MM.1S (cell line): Measurements from ENCODE around the gene ZEB2.
A peak's percentile ranks its signal among the peaks of the same experiment; 100 is the strongest.

ENCODE experiments used
- DNase-seq: peaks from one replicate; pipeline ENCODE4 v3.0.0-alpha.2; 2015
- H2AFZ ChIP-seq: fragments of 300-600 bp; sonication (generic); 2 replicates; pipeline ENCODE4 v1.6.0; 2016; ENCODE audit warnings: antibody characterized with exemption, low read length
- H3F3A ChIP-seq: fragments of 300-600 bp; sonication (generic); 2 replicates; pipeline ENCODE4 v1.6.1; 2016; ENCODE audit warnings: mild to moderate bottlenecking, antibody characterized with exemption, low read length, moderate library complexity, mixed read lengths; ENCODE audit not compliant: insufficient read depth
- H3K27ac ChIP-seq: fragments of 300-600 bp; sonication (generic); 2 replicates; pipeline ENCODE4 v1.5.1; 2016; ENCODE audit warnings: mild to moderate bottlenecking, low read length
- H3K27me3 ChIP-seq: fragments of 300-600 bp; sonication (generic); replicated peaks from 2 replicates; pipeline ENCODE4 v1.6.0; 2016; ENCODE audit warnings: low read length; ENCODE audit not compliant: insufficient read depth
- H3K36me3 ChIP-seq: fragments of 300-600 bp; sonication (generic); replicated peaks from 2 replicates; pipeline ENCODE4 v1.6.1; 2016; ENCODE audit warnings: mild to moderate bottlenecking, low read length, mixed read lengths; ENCODE audit not compliant: insufficient read depth
- H3K4me1 ChIP-seq: fragments of 300-600 bp; sonication (generic); 2 replicates; pipeline ENCODE4 v1.6.1; 2016; ENCODE audit warnings: low read length, mixed read lengths
- H3K4me2 ChIP-seq: fragments of 300-600 bp; sonication (generic); 2 replicates; pipeline ENCODE4 v1.6.0; 2016; ENCODE audit warnings: low read depth, low read length
- H3K4me3 ChIP-seq: fragments of 300-600 bp; sonication (generic); 2 replicates; pipeline ENCODE4 v1.5.1; 2016; ENCODE audit warnings: low read length, mixed read lengths
- H3K79me2 ChIP-seq: fragments of 300-600 bp; sonication (generic); 2 replicates; pipeline ENCODE4 v1.6.1; 2016; ENCODE audit warnings: mixed run types, low read length, mixed read lengths
- H3K9ac ChIP-seq: fragments of 300-600 bp; sonication (generic); 2 replicates; pipeline ENCODE4 v1.6.1; 2016; ENCODE audit warnings: low read length, mixed read lengths
- H3K9me2 ChIP-seq: fragments of 300-600 bp; sonication (generic); replicated peaks from 2 replicates; pipeline ENCODE4 v1.6.1; 2016; ENCODE audit warnings: mild to moderate bottlenecking, low read length, mixed read lengths; ENCODE audit not compliant: insufficient read depth
- H3K9me3 ChIP-seq: fragments of 300-600 bp; sonication (generic); replicated peaks from 2 replicates; pipeline ENCODE4 v1.6.1; 2016; ENCODE audit warnings: mild to moderate bottlenecking, low read length, mixed read lengths; ENCODE audit not compliant: insufficient read depth
- H4K20me1 ChIP-seq: fragments of 300-600 bp; sonication (generic); 2 replicates; pipeline ENCODE4 v1.6.1; 2016; ENCODE audit warnings: mild to moderate bottlenecking, low read length, moderate library complexity, mixed read lengths; ENCODE audit not compliant: insufficient read depth
- EZH2 ChIP-seq: fragments of 300-600 bp; sonication (generic); optimal IDR thresholded peaks from 2 replicates; pipeline ENCODE3; 2017; ENCODE audit warnings: low read depth, mild to moderate bottlenecking, antibody characterized with exemption, low read length, mixed read lengths
- EZH2phosphoT487 ChIP-seq: fragments of 300-600 bp; sonication (generic); IDR thresholded peaks from 2 replicates; pipeline ENCODE4 v1.6.1; 2018; ENCODE audit warnings: antibody characterized with exemption, low read length
- TF ChIP-seq, protein P1 (sequence below): fragments of 300-600 bp; sonication (generic); IDR thresholded peaks from 2 replicates; pipeline ENCODE4 v1.5.1; 2016; ENCODE audit warnings: antibody characterized with exemption, low read length, mixed read lengths

ZEB2 gene

DNA sequence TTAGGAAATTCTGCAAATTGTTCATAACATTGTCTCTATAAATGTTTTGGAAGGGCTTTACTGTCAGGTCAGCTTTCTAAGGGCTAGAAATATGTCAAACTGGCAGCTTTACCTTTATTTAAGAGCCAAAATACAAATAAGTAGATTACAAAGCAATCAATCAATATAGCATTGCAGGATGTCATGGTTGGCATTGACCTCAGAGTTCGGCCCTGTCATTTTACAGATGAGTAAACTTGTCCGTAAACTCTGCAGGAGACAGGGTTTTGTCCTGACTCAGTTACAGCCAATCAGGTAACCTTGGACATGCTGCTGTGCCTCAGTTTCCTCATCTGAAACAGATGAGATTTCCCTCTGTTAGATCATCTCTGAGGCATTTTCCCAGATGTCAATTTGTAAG lies 25.9 kb upstream of the ZEB2 start:
- H2AFZ ChIP-seq = no peak overlapping the region
- no peak overlapping the region for H3K4me2 ChIP-seq
- no peak for DNase-seq
- peaks cover 10% of the 10 kb centered on the region for H3K4me1 ChIP-seq
- H4K20me1 ChIP-seq = no peaks in the 10 kb centered on the region
- no peaks in the 10 kb centered on the region for H3K36me3 ChIP-seq
- H3K9me3 ChIP-seq = no peaks in the 10 kb centered on the region
- no peaks in the 10 kb centered on the region for H3K9me2 ChIP-seq
- H3K27me3 ChIP-seq = no peaks in the 10 kb centered on the region
- H3K79me2 ChIP-seq = no peaks in the 10 kb centered on the region
- H3K4me3 ChIP-seq = no peak overlapping the region
- H3K9ac ChIP-seq = no peak overlapping the region
- no peaks in the 10 kb centered on the region for H3F3A ChIP-seq
- TF ChIP-seq EZH2 (no peak), EZH2phosphoT487 (no peak)
- TF ChIP-seq, protein P1, sequence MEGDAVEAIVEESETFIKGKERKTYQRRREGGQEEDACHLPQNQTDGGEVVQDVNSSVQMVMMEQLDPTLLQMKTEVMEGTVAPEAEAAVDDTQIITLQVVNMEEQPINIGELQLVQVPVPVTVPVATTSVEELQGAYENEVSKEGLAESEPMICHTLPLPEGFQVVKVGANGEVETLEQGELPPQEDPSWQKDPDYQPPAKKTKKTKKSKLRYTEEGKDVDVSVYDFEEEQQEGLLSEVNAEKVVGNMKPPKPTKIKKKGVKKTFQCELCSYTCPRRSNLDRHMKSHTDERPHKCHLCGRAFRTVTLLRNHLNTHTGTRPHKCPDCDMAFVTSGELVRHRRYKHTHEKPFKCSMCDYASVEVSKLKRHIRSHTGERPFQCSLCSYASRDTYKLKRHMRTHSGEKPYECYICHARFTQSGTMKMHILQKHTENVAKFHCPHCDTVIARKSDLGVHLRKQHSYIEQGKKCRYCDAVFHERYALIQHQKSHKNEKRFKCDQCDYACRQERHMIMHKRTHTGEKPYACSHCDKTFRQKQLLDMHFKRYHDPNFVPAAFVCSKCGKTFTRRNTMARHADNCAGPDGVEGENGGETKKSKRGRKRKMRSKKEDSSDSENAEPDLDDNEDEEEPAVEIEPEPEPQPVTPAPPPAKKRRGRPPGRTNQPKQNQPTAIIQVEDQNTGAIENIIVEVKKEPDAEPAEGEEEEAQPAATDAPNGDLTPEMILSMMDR = no peak
- H3K27ac ChIP-seq = no peak overlapping the region

DNA sequence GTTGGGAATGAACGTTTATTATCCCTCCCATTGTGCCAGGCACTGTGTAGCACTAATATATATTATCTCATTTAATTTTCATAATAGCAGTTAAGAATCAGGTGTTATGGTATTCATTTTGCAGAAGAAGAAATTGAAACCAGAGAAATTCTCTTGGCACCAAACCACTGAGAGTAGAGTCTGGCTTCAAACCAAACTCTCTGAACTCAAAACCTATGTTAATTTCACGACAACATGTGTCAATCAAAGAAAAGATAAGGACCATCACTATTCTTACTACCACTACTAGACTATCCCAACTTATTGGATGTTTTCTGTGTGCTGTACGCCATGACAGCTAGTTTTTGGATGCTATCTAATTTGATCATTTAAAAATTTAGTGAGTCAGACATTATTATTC lies 24.1 kb upstream of the ZEB2 start:
- H3K27me3 ChIP-seq = no peaks in the 10 kb centered on the region
- peak; percentile 23 for DNase-seq
- no peaks in the 10 kb centered on the region for H3K9me3 ChIP-seq
- H3K4me2 ChIP-seq = no peak overlapping the region
- H3K27ac ChIP-seq = no peak overlapping the region
- peaks cover 10% of the 10 kb centered on the region for H3K4me1 ChIP-seq
- no peaks in the 10 kb centered on the region for H4K20me1 ChIP-seq
- H3K79me2 ChIP-seq = no peaks in the 10 kb centered on the region
- no peak overlapping the region for H3K9ac ChIP-seq
- no peaks in the 10 kb centered on the region for H3K36me3 ChIP-seq
- no peaks in the 10 kb centered on the region for H3F3A ChIP-seq
- TF ChIP-seq, protein P1 = no peak
- no peak for TF ChIP-seq EZH2
- no peak for TF ChIP-seq EZH2phosphoT487
- H3K9me2 ChIP-seq = no peaks in the 10 kb centered on the region
- no peak overlapping the region for H2AFZ ChIP-seq
- H3K4me3 ChIP-seq = no peak overlapping the region

DNA sequence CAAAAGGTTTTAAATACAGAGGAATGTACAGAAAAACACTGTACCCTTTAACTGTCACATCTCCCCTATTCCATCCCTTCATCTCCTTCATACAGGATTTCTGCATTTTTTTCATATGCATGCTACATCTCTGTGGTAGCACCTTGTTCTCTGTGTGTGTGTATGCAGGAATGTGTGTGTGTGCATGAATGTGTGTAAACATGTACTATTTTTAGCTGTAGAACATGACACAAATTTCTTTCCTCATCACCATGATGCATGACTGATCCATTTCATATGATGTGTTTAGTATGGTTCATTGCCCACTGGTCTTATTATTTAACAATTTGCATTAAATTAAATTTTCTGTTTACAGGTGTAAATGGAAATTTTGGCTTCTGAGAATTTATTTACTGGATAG lies 21.5 kb upstream of the ZEB2 start:
- H4K20me1 ChIP-seq = no peaks in the 10 kb centered on the region
- no peak overlapping the region for H3K4me2 ChIP-seq
- no peak for DNase-seq
- no peaks in the 10 kb centered on the region for H3K36me3 ChIP-seq
- H3K9me2 ChIP-seq = no peaks in the 10 kb centered on the region
- no peak overlapping the region for H3K4me3 ChIP-seq
- no peaks in the 10 kb centered on the region for H3K9me3 ChIP-seq
- H2AFZ ChIP-seq = no peak overlapping the region
- no peak overlapping the region for H3K9ac ChIP-seq
- TF ChIP-seq EZH2 (no peak), EZH2phosphoT487 (no peak)
- TF ChIP-seq, protein P1 = no peak
- H3K27me3 ChIP-seq = no peaks in the 10 kb centered on the region
- H3K79me2 ChIP-seq = no peaks in the 10 kb centered on the region
- no peaks in the 10 kb centered on the region for H3K4me1 ChIP-seq
- no peaks in the 10 kb centered on the region for H3F3A ChIP-seq
- no peak overlapping the region for H3K27ac ChIP-seq
